Occipital lobe (tissue), 2 donors: Measurements from ENCODE around the gene KLHDC10. TPM values are rescaled to one million over a fixed set of nuclear protein-coding genes. Genes with fewer than 3 reads are reported as not detected.
"Not testable (repeated sequence)": the region's sequence is repeated elsewhere in the genome, so short reads cannot be mapped to it uniquely, and the experiment has no call there.

Experiments used
- DNase-seq: peaks from one replicate; lab custom pipeline; 2025; lab: John Stamatoyannopoulos, UW
- total RNA-seq: library from RNA; depleted of rRNA; stranded (reverse); fragments of >200 nt; gene quantifications from one replicate; pipeline ENCODE4 v1.2.3, GENCODE V29; 2014

The KLHDC10 gene
- total RNA-seq, 1 donor from 2014 or later = 102 TPM

GRCh38 chr7:130114776-130115175 is 44.4 kb downstream of the KLHDC10 start:
- no peak for DNase-seq

DNA sequence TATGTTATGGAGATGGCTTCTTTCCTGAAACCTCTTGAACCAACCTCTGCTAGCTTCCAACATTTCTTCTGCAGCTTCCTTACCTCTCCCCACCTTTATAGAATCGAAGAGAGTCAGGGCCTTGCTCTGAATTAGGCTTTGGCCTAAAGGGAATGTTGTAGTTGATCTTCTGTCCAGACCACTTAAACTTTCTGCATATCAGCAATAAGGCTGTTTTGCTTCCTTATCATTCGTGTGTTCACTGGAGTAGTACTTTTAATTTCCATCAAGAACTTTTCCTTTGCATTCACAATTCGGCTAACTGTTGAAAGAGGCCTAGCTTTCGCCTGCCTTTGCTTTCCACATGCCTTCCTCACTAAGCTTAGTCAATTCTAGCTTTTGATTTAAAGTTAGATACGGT is 48.0 kb downstream of the KLHDC10 start:
- no peak for DNase-seq

- DNase-seq = no peak
These were observed 48.5 kb downstream of the KLHDC10 start for GRCh38 chr7:130118801-130119200.

- DNase-seq = no peak
These were observed 53.2 kb downstream of the KLHDC10 start for GRCh38 chr7:130123501-130123900.

GRCh38 chr7:130124711-130125110 is 54.4 kb downstream of the KLHDC10 start:
- DNase-seq = no peak

- not testable (repeated sequence) for DNase-seq
These were observed 56.5 kb downstream of the KLHDC10 start for GRCh38 chr7:130126840-130127239.

GRCh38 chr7:130127404-130127803 is 57.1 kb downstream of the KLHDC10 start:
- no peak for DNase-seq

DNA sequence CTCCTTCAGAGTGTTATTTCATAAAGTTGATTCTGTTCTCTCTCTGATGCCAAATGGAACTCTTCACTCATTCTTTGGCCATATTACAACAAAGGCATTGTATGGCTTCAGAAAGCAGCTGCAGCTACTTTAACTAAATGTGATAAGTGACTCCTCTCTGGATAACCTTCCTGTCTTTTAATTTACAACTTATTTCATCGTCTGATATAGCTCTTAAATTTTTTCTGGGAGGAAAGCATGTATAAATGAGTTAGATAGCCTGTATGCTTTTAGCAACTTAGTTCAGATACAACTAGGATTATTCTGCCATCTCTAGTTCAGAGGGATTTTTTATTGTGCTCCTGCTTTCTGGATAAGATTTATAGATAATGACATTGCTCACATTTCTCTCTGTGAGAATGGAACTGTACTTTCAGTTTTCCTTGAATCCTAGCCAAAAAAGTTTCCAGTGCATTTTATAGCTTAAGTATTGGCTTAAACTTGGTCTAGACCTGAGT is 57.5 kb downstream of the KLHDC10 start:
- DNase-seq = no peak

DNA sequence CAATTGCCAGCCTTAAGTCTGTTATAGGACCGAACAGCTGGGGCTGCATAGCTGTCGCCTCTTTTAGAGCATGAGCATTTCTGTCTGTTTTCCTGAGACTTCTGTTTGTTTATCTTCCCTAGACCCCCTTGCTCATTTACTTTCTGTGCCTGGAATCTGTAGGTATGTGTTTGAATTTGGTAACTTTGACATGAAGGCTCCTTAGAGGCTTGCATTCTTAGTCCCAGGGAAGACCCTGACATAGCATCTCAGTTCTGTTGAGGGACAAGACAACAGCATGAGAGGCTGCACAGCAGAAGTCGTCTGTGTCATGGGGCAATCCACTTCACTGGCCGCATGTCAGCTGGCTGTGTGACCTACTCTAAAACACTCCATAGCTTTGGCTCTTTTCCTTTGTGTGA is 58.7 kb downstream of the KLHDC10 start:
- no peak for DNase-seq

- no peak for DNase-seq
These were observed 61.0 kb downstream of the KLHDC10 start for GRCh38 chr7:130131191-130131834.

DNA sequence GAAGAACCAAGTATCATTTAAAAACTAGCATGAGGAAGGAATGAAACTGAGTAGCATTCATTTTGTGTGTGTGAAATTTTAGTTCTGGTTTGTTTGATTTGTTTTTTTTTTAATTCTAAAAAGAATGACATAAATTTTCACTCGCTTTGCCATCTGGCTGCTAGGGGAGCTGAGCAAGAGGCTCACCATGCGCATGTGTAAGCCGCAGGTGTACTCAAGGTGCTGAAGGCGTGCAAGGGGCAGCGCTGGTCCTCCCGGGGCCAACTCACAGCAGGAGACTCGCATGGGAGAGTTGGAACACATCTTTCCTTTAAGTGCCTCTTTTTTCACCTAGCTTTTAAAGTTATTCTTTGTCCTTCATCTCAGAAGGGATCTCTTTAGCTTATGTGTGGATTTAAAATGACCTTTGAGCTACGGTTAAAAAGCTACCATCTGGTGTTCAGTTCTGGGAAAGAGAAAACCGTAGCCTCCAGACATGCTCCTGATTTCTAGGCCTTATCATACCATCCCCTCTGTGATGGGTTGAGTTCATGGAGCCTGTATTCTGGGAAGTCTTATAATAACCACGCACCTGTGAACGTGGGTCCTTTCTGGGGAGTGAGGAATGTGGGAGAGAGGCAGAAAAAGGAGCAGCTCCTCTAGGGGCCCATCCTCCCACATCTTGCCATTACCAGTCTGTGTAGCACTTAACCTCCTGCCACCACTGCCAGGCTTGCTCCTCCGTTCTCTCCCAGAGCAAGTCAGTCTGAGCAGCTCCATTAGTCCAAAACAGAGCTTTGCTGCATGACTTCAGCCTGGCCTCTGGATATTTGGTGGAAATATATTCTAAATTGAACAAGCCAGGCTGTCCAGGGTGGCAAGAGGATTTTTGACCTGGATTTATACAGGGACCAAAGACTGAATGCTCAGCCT is 61.9 kb downstream of the KLHDC10 start:
- DNase-seq = no peak

DNA sequence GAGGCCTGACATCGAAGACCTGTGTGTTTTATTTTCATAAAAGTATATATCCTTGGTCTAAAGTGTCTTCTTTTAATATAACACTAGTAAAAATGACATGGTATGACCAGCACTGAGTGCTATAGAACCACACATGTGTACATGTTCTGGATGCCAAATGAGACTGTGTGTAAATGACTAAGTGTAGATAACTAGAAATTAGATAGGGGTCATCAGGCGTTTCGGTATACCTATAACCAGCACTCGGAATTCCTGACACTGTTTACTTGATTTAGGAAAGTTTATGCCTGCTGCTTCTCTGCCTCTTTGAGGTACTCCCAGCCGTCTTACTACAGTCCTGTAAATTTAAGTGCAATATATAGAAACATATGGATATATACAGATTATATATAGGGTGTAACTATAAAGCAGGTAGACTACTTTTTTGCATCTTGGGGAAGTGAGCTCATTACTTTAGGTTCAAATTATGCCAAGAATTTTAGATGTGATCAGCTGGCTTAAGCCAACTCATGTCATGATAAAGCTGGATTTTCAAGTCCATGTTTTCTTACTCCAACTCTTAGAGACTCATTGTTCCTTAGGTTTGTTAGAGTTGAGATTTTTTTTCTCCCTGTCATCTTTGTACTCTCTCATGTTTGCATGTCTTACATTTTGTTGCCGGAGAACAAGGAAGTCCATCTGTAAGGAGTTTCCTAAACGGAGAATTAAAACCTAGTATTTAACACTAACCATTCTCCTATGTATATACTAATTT is 62.9 kb downstream of the KLHDC10 start:
- no peak for DNase-seq

DNA sequence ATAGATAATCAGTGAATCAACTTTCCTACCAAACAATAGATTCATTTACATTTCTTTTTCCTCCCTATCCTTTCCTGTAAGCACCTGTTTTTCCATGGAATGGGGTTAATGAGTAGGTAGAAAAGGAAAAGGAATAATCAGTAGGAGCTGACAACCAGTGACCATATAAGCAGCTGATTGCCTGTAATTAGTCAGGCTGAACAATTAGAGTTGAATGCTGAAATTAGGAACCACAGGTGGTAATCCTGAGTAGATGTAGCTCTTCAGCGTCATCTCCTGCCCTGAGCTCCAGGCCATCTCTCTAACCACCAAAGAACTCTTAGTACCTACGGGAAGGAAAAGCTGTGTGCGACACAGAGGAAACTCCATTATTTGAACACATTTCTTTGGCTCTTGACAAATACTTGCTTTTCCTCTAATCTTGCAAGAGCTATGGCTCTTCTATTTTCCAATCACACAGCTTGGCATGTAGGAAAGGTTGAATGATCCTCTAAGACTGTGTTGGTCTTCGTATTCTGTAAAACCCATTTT is 63.8 kb downstream of the KLHDC10 start:
- DNase-seq = no peak

GRCh38 chr7:130134726-130135125 is 64.4 kb downstream of the KLHDC10 start:
- DNase-seq = no peak

- peak; percentile 32 for DNase-seq
These were observed 65.2 kb downstream of the KLHDC10 start for GRCh38 chr7:130135208-130136205.

DNA sequence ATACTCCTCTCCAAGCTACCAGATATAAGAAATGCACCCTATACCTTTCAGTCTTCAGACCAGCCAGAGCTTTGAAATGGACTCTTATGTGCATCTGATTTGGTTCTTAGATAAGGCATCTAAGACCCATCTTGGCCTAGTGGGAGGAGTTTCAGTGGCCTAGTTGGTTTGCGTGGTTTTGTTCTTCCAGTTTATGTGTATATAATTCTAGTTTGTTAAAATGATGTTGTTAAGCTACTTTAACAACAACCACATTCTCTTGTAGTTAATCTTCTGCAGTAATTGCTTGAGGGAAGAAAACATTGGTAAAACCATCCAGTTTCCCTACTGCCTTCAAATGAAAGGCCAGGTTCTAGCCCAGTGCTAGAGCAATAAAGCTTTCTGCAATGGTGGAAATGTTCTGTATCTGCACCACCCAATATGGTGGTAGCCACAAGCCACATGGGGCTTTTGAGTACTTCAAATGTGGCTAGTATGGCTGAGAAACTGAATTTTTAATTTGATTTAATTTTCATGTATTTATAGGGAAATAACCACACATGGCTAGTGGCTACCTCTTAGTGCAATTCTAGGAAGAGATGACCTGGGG is 66.3 kb downstream of the KLHDC10 start:
- DNase-seq = no peak

- DNase-seq = no peak
These were observed 66.9 kb downstream of the KLHDC10 start for GRCh38 chr7:130137207-130137606.

- DNase-seq = no peak
These were observed 69.0 kb downstream of the KLHDC10 start for GRCh38 chr7:130139193-130139960.

DNA sequence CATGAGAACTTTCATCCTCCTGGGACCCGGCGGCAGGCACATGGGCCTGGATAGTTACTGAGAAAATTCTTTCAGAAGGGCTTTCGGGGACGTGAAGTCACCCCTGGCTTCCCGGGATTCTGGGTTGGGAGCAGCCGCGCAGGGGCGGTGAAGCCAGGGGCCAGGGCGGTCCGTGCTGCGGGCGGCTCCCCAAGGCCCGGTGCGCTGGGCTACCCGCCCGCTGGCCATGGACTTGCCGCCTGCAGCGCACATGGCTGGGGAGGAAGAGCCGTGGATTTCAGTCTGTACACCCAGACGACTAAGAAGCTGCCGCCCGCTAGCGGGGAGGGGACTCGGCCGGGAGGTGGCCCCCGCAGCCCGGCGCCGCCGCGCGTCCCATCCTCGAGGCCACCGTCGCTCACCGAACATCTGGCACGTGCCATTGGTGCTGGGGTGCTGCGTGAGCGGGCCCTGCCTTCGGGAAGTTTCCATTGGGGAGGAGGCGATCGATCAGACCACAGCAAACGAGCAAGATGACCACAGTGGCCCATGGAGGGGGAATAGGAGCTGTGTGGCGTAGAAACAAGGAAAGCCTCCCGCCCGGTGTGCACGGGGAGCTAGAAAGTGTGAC is 70.3 kb downstream of the KLHDC10 start:
- DNase-seq = no peak
